GM23248 (cell line): ENCODE data around the gene SPDYE1.

Experiments used
- EZH2 ChIP-seq: fragments of 200-600 bp; sonication (generic); IDR thresholded peaks from 2 replicates; pipeline ENCODE4 v1.6.1; 2018; ENCODE audit warnings: antibody characterized with exemption, mild to moderate bottlenecking; ENCODE audit not compliant: insufficient read depth, poor library complexity, severe bottlenecking
- EZH2phosphoT487 ChIP-seq: fragments of 200-600 bp; sonication (generic); IDR thresholded peaks from 2 replicates; pipeline ENCODE4 v1.6.1; 2018; ENCODE audit warnings: antibody characterized with exemption, moderate library complexity, mild to moderate bottlenecking, low read depth; ENCODE audit not compliant: insufficient read depth

- TF ChIP-seq EZH2phosphoT487: no peak
- TF ChIP-seq EZH2: no peak
Measured at GRCh38 chr7:43956027-43956426, 41.7 kb upstream of the SPDYE1 start.
